HG03565 (cell line): ENCODE data around the gene TSHZ1.

Experiments
- ATAC-seq: cut with Tn5 transposase; IDR thresholded peaks from one replicate; pipeline ENCODE4 v1.9.1; 2021; ENCODE audit warnings: mild to moderate bottlenecking, moderate library complexity; ENCODE audit not compliant: unreplicated experiment

Gene TSHZ1

DNA sequence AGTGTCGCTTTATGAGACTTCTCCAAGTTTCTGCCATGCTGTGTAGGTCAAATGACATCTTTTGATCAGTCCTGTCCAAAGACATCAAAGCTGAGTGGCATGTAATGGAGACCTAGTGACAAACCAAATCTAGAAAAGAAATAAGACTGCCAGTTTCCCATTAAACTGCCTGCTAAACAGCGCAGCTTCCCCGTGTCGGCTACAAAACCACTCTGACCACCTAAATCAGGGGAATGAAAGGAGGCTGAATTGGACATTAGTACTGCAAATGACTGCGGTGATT is 57.7 kb downstream of the TSHZ1 start:
- no peak for ATAC-seq

DNA sequence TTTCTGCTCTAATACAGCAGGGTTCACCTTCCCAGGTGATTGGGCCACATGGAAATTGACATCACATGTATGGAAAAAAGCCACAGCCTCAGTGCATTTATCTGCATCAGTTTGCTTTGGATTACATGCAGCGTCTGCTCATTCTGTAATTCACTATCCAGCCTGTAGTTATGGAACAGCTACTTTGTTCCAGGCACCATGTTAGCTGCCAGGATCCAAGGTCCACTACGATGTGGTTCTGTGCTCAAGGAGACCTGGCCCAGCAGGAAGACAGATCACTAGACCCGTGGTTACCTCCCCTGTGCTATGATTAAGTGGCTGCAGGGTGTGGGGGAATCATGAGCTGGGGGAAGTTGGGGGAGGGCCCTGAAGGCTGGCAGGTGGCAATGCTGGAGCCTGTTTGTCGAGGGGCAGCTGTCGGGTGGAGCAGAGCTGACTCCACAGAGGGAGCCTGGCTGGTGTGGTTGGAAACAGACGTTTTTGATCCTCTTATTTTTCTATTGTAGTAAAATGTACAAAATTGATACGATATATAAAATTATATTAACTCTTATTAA is 58.6 kb downstream of the TSHZ1 start:
- ATAC-seq, result no peak

DNA sequence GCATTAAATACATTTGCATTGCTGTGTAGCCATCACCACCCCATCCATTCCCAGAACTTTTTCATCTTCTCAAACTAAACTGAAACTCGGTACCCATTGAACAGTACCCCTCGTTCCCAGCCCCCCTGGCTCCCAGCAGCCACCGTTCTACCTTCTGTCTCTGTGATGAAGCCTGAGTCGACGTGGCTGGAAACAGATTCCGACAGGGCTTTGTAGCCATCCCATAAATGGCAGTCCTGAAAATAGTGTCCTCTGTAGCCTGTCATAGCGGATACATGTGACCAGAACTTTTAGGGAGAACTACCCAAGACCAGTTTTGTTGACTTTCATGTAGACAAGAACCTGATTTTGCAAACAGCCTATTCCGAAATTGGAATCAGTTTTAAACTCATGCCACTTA is 59.1 kb downstream of the TSHZ1 start:
- no peak for ATAC-seq

DNA sequence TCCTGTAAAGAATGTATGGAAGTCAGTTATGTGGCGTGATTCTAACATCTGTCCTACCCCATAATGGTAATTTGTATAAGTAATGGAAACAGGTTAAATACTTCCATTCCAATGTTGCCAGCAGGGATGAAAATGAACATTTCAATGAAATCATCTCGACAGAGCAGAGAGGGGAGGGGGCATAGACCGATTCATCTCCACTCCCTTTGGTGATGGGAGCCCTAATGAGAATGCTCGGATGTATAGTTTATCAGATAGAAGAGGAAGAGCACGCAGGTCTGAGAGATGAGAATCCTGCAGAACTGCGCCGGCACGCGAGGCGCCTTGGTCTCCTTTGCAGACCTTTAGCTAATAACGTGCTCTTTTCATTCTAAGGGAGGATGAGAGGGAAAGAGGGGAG is 61.4 kb downstream of the TSHZ1 start:
- no peak for ATAC-seq

DNA sequence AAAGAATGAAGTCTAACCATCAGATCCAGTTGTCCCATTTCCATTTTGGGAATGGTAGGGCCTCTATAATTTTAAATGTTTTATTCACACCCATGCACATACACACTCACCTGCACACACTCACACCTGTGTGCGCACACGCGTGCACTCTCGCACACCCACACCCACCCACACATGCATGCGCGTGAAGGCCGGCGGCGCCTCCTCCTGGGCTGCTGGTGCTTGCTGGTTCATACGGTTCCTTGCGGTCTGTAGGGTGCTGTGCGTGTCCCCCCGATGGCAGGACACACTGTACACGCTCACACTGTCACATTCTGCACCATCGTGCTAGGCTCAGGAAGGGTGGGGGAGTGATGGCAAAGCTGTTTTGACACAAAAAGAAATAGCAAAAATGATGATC is 63.2 kb downstream of the TSHZ1 start:
- no peak for ATAC-seq

DNA sequence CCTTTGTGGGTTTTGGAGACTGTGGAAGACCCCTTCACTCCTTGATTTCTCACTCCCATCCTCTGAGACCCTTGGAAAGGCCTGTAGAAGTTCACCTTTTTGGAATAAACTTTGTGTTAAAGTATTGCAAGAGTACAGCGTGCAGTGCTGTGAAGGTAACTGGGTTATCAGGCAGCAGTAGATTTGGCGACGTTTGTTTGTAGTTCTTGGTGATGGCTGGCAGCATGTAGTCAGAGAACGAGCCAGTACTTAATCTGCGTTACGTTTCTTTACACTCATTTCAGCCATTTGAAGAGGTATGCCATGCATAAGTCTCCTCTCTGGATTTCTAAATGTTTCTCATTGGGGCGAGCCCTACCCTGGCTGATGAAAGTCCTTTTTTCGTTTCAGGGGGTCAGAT is 64.6 kb downstream of the TSHZ1 start:
- ATAC-seq, result no peak

DNA sequence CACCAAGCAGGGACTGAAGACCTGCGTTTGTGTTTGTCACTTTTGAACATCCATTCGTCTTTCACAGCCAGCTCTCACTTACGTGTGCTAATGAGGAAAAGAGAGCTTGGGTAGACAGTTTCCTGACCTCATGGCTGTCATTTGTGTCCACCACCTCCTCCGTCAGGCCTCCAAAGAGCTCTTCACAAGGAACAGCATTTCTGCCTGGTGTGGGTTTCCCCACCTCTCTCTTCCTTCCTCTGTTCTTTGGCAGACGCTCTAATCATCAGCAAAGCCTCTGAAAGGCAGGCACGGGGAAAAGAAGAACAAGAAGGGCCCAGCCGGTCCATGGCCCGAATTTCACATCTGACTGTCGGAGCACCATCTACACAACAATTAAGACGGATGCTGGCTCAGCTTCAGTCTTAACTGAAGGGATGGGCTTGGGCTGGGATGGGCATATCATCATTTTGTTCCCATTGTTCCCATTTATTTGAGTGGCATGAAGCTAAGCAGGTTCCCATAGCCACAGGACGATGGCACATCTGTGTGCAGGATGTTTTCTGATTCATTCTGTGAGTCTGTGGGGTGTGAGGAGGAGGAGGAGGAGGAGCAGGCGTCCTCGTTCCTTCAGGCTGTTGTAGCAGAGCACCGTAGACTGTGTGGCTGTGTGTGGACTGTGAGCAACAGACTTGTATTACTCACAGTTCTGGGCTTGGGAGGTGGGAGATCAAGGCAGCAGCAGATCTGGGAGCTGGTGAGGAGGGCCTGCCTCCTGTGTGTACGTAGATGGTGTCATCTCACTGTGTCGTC is 66.4 kb downstream of the TSHZ1 start:
- ATAC-seq, result no peak

DNA sequence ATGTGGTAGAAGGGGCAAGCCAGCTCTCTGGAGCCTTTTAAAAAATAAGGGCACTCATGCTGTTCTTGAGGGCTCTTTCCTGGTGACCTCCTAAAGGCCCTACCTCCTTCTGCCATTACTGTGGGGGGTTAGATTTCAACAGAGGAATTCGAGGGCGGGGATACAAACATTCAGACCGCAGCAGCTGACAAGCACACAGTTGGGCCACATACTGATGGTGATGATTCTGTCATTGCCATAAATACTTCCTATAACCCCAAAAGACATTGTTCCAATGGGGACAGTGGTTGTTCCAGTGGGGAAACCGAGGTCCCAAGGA is 67.0 kb downstream of the TSHZ1 start:
- ATAC-seq, result no peak

DNA sequence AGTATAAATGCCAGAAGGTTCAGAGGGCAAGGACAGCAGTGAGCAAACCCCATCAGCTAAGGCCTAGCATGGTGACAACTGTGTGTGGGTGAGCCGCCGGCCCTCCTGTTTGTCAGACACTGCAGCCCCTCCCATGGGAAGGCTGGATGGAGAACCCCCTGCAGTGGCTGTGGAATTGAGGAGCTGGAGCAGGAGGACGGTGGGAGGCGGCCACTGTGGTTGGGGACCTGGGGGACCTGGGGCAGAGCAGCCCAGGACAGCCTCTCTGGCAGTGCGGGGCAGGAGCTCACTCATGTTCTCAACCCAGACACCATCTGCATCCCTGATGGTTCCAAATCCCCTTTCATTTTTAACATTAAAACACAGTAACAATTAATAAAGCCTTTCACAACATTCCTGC is 68.8 kb downstream of the TSHZ1 start:
- ATAC-seq, result no peak

DNA sequence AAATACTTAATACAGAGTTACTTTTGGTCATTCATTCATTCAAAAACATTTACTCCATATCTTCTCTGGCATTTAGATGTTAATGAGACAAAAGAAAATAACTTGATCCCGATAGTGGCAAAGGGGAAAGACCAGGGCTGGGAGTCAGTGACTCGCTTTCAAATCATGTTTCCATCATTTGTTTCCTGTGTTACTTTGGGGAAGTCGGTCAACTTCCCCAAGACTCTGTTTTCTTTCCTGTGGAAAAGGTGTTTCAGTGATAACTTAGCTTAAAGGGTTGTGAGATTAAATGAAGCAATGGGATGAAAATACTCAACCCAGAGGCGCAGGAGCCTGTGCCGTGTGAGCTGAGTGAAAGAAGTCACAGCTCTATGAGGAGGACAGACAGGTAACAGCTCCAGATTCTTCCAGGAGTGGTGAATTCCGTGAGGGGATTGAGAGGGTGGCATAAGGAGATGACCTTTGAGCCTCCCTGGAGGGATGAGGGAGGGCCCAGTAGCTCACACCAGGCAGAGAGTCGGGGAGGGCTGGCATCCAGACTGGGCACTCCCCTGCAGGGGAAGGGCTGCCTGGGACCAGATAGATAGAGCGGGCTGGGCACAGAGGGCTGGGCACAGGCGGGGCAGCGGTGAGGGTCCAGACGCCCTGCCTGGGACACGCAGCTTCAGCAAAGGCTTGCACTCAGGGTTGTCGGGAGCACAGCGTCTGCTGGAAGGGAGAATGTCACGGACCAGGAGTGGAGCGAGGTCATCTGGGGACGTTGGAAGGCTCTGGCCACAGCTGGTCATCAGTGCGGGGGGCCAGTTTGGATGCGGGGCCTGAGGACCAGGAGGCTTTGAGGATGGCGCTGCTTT is 70.1 kb downstream of the TSHZ1 start:
- no peak for ATAC-seq

DNA sequence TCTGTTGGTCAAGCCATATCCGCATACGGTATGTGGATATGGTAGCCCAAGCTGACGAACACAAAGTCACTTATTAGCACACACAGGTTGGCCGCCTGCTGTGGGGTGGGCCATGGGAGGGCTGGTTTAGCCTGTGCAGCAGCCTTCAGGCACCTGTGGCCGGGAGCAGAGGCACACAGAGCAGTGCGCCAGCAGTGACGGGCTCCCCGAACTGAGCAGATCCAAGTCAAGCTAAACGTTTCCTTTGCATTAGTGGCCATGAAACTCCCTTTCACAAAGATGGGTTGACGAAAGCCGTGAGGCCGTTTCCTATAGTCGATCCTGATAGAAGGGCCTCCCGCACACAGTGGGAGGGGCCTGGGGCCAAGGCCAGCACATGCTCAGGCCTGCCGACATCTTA is 72.1 kb downstream of the TSHZ1 start:
- ATAC-seq, result no peak

DNA sequence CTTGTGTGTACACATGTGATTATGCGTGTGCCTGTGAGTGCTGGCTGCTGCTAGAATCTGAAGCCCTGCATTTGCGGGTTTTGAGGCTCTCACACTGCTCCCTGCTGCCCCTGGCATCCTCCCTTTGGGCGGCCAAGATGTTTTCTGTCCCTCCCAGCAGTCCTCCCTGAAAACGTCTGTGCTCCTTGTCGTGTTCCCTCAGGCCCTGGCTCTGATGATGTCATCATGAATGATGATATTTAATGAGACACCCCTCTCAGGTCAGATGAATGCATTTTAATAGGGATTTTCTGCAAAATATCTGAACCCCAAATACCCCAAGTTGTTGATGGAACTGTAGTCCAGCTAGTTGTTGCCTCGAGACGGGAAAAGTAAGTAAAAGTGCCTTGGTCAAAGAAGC is 73.1 kb downstream of the TSHZ1 start:
- ATAC-seq, result no peak

DNA sequence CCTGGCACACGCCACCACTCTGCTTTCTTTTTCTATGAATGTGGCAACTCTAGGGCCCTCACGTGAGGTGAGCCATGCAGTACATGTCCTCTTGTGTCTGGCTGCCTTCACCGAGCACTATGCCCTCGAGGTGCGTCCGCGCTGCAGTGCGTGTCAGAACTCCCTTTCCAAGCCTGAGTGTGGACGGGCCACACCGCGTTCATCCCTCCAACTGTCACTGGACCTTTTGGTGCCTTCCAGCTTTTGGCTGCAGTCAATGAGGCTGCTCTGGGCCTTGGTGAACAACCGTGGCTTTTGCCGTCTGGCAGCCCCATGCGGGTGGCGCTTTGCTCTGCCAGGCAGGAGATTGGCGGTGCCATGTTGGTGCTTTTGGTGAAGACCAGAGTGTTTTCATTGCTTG is 74.0 kb downstream of the TSHZ1 start:
- no peak for ATAC-seq

DNA sequence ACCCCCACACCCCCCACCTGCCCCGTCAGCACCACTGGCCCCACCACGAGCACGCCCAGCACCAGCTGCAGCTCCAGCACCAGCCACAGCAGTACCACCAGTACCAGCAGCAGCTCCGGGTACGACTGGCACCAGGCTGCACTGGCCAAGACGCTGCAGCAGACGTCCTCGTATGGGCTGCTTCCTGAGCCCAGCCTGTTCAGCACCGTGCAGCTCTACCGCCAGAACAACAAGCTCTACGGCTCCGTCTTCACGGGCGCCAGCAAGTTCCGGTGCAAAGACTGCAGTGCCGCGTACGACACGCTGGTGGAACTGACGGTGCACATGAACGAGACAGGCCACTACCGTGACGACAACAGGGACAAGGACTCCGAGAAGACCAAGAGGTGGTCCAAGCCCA is 75.3 kb downstream of the TSHZ1 start:
- no peak for ATAC-seq

DNA sequence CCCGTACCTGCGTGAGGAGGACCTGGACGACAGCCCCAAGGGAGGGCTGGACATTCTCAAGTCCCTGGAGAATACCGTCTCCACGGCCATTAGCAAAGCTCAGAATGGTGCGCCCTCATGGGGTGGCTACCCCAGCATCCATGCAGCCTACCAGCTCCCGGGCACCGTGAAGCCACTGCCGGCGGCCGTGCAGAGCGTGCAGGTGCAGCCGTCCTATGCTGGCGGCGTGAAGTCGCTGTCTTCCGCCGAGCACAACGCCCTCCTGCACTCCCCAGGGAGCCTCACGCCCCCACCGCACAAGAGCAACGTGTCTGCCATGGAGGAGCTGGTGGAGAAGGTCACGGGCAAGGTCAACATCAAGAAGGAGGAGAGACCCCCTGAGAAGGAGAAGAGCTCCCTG is 76.4 kb downstream of the TSHZ1 start:
- no peak for ATAC-seq

DNA sequence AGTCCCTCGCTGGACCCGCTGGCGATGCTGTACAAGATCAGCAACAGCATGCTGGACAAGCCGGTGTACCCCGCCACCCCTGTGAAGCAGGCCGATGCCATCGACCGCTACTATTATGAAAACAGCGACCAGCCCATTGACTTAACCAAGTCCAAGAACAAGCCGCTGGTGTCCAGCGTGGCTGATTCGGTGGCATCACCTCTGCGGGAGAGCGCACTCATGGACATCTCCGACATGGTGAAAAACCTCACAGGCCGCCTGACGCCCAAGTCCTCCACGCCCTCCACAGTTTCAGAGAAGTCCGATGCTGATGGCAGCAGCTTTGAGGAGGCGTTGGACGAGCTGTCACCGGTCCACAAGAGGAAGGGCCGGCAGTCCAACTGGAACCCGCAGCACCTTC is 77.1 kb downstream of the TSHZ1 start:
- no peak for ATAC-seq

DNA sequence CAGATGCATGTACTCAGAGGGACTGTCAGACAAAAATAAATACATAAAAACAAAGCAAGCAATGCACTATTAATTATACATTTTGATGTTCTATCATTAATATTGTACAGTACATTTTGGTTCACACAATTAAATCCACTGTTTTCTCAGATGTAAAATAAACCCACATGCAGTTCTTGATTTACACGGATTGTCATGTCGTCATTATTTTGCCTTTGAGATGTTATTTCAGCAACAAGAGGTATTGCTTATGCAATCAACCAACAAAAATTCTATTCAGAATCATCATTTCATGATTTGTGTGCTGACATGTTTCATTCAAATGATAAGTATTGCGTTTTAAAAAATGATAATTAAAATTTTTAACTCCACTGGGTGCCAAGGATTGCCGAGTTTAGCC is 79.2 kb downstream of the TSHZ1 start:
- no peak for ATAC-seq

DNA sequence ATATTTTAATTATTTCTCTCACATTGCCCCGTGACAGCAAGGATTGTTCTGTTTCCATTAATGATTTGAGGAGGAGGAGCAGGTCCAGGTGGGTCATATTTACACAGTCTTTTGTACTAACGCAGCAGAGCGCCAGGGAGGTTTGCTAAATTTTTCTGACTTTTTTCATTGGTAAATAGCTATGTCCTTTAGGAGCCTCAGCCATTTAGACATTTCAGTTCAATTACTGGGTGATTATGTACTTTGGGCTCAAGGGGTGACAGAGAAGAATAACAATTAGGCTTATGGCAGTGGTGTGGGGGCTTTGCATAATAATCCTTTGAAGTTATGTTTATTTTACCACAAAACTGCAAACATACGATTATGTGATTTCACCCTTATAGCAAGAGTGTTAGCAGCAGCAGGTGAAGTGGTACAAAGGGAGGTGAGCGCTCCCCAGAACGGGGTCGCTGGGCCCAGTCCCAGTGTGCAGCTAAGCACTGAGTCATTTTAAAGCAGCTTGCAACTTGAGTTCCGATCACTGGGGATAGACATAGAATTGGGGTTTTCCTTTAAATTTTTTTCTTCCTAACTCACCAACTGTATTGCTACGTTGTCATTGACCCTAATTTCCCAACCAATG is 80.3 kb downstream of the TSHZ1 start:
- ATAC-seq, result no peak

DNA sequence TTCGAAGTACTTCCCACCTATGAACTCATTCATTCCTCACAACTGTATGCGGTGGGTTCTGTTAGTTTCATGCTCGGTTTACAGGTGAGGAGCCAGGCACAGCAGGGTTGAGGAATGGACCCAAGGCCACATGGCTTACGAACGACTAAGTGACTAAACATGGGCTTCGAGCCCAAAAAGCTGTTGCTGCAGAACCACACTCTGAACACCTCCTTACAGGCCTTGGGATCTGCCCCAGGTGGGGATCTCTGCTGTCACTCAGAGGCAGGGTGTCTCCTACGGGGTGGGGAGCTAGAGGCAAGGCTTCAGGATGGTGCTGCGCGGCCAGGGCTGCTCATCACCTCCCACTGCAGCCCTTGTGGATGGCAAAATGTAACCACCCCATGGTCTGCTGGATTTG is 80.9 kb downstream of the TSHZ1 start:
- ATAC-seq, result no peak

DNA sequence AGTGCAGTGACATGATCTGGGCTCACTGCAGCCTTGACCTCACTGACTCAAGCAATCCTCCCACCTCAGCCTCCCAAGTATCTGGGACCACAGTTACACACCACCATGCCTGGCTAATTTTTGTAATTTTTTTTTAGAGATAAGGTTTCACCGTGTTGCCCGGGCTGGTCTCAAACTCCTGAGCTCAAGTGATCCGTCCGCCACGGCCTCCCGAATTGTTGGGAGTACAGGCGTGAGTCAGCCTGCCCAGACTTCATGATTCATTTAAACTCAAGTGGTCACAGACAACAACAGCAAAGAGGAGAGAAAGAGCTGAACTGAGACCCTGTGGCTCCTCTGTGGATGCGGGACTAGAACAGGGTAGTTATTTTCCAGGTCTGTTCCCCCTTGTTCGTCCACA is 83.0 kb downstream of the TSHZ1 start:
- ATAC-seq, result no peak

DNA sequence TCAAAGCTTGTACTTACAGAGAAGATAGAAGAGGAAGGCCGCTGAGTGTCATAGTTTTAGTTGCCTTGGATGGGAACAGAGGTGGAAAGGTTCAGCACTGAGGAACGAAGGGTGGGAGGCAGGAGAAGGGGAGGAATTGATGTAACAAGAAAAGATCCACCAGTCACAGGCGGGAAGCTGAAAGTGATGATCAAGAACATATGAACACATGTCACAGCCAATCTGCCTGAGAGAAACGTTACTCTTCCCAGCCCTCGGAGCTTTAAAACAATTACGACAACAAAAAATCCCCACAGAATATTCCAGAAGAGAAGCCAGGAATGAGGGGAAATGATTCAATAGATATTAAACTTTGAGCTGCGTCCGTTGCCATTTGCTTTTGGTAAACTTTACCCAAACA is 87.1 kb downstream of the TSHZ1 start:
- no peak for ATAC-seq
